ENCODE results near the gene UBA7.
A peak's percentile ranks its signal among the peaks of the same experiment; 100 is the strongest.

UBA7 gene

GRCh38 chr3:49845694-49846093, 31.9 kb upstream of the UBA7 start:
- no peak for DNase-seq
- no peak overlapping the region for H3K4me3 ChIP-seq
- no peaks in the 10 kb centered on the region for H3K36me3 ChIP-seq
- TF ChIP-seq, protein P1, sequence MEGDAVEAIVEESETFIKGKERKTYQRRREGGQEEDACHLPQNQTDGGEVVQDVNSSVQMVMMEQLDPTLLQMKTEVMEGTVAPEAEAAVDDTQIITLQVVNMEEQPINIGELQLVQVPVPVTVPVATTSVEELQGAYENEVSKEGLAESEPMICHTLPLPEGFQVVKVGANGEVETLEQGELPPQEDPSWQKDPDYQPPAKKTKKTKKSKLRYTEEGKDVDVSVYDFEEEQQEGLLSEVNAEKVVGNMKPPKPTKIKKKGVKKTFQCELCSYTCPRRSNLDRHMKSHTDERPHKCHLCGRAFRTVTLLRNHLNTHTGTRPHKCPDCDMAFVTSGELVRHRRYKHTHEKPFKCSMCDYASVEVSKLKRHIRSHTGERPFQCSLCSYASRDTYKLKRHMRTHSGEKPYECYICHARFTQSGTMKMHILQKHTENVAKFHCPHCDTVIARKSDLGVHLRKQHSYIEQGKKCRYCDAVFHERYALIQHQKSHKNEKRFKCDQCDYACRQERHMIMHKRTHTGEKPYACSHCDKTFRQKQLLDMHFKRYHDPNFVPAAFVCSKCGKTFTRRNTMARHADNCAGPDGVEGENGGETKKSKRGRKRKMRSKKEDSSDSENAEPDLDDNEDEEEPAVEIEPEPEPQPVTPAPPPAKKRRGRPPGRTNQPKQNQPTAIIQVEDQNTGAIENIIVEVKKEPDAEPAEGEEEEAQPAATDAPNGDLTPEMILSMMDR (IDR thresholded peaks at IDR 0.05): no peak
- no peak overlapping the region for H3K27ac ChIP-seq
- H3K9me3 ChIP-seq: no peaks in the 10 kb centered on the region
- no peaks in the 10 kb centered on the region for H3K27me3 ChIP-seq
- intact Hi-C loops (cut with DNase I; ENCODE audit: low total_unique reads): loop anchor here (10.0 kb wide), 1 partner anchor 59 kb away; the partner anchor contains the start of gene MST1R
- H3K4me1 ChIP-seq: no peaks in the 10 kb centered on the region

DNA sequence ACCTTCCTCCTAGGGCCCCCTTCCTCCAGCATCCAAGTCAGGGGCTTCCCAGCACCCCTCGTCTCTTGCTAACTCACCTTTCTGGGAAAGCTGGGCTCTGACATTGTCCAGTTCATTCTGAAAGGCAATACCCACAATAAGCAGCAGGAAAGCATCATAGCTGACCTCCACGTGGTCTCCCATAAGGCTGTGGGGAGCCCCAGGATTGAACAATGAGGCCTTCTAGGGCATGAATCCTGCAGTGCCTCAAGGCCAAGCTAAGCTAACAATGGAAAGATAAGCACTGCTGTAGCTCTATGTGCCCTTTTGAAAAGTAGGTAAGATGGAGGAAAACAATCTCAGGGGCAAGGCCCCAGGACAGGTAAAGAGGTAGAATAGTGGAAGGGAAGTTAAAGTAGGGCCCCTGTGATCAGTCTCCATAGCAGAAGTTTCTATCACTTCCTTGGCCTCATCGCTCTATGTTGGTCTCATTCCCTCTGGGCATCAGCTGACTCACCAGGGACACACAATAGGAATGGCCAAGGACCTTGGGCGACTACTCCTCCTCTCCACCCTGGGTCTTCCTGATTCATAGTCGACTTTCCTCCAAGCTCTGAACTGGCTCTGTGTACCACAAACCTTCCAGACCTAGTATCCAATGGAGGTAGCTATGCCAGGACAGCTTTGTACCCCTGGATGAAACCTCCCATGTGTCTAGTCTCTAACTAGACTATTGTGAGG, 30.9 kb upstream of the UBA7 start:
- TF ChIP-seq, protein P1 (IDR thresholded peaks at IDR 0.05): no peak
- H3K27me3 ChIP-seq: no peaks in the 10 kb centered on the region
- no peaks in the 10 kb centered on the region for H3K36me3 ChIP-seq
- intact Hi-C loops (cut with DNase I; ENCODE audit: low total_unique reads): loop anchor here (10.0 kb wide), 1 partner anchor 60 kb away; the partner anchor contains the start of gene MST1R
- no peak for DNase-seq
- no peak overlapping the region for H3K4me3 ChIP-seq
- H3K27ac ChIP-seq: no peak overlapping the region
- H3K9me3 ChIP-seq: no peaks in the 10 kb centered on the region
- peaks cover 0 to under 1% (median 0%) of the 10 kb centered on the region in 4 donors for H3K4me1 ChIP-seq

DNA sequence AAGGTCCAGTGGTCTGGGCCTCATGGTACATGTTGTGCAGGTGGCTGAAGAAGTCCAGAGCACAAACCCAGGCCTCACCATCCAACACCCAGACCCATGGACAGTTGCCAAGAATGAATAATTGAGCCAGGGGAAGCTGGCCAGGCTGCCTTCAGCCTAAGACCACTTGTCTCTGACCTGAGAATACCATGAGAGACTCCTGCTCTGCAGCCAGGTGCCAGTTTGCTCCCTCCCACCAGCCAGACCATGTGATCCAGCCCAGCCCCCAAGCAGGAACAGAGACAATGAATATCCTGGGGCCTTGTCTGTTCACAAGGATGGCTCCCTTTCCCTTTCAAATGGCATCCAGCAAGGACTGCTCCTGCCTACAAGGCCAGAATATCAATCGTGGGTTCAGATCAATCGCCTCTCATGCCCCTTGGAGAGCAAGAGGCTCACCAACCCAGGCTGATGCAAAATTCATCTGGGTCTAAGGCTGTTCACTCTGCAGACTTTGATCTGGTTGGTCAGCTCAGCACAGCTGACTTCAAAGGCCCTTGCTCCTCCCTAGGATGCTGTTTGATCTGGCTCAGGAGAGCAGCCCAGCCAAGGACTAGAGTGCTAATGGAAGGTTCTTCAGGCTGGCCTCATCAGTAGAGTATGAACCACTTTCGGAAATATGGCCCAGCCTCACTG, 29.2 kb upstream of the UBA7 start:
- Histone ChIP-seq H3K4me1 (peaks cover 0 to 7% (median 1%) of the 10 kb centered on the region in 4 donors), H3K4me3 (no peak overlapping the region), H3K36me3 (no peaks in the 10 kb centered on the region), H3K27ac (no peak overlapping the region), H3K9me3 (no peaks in the 10 kb centered on the region), H3K27me3 (no peaks in the 10 kb centered on the region)
- DNase-seq: no peak
- intact Hi-C loops (cut with DNase I; ENCODE audit: low total_unique reads): loop anchor here (10.0 kb wide), 1 partner anchor 62 kb away; the partner anchor contains the start of gene MST1R
- TF ChIP-seq, protein P1 (IDR thresholded peaks at IDR 0.05): no peak

- intact Hi-C loops (cut with DNase I; ENCODE audit: low total_unique reads): loop anchor here (10.0 kb wide), 1 partner anchor 63 kb away; the partner anchor contains the start of gene MST1R
- TF ChIP-seq, protein P1 (IDR thresholded peaks at IDR 0.05): no peak
- Histone ChIP-seq H3K4me3 (no peak overlapping the region), H3K36me3 (no peaks in the 10 kb centered on the region), H3K4me1 (peaks cover 0 to 7% (median 1%) of the 10 kb centered on the region in 4 donors), H3K27ac (no peak overlapping the region), H3K9me3 (no peaks in the 10 kb centered on the region), H3K27me3 (no peaks in the 10 kb centered on the region)
- DNase-seq: no peak
Measured at GRCh38 chr3:49841806-49842205, 28.1 kb upstream of the UBA7 start.

DNA sequence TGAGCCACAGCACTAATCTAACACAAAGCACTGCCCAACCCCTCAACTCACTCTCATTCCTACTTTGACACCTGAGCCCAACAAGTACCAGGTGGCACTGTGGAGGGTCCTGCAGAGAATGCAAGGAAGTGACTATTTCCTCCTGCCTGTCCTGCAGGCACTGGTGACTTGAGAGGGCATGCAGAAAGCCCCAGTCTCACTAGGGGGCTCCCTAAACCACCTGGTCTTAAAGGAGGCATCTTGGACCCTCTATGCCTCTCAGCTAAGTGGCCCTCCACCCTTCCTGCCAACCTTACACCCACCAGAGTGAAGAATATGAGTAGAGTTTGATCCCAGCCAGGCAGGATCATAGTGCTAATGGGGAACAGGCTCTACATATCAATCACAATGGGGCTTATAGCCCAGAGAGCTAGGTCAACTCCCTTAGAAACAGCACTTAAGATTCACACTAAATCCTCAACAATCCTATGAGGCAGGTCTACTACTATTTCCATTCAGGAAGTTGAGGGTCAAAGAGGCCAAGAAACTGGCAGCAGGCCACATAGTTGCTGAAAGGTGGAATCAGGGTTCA, 27.5 kb upstream of the UBA7 start:
- DNase-seq: no peak
- no peaks in the 10 kb centered on the region for H3K27me3 ChIP-seq
- TF ChIP-seq, protein P1 (IDR thresholded peaks at IDR 0.05): peak in 1 of 2 experiments; percentile 6
- H3K27ac ChIP-seq: no peak overlapping the region
- H3K4me1 ChIP-seq: peaks cover 0 to 7% (median 1%) of the 10 kb centered on the region in 4 donors
- no peak overlapping the region for H3K4me3 ChIP-seq
- intact Hi-C loops (cut with DNase I; ENCODE audit: low total_unique reads): loop anchor here (10.0 kb wide), 1 partner anchor 64 kb away; the partner anchor contains the start of gene MST1R
- no peaks in the 10 kb centered on the region for H3K36me3 ChIP-seq
- no peaks in the 10 kb centered on the region for H3K9me3 ChIP-seq
